ENCODE results near the gene ADAMTSL2. TPM values are rescaled to one million over a fixed set of nuclear protein-coding genes. Genes with fewer than 3 reads are reported as not detected.

The ADAMTSL2 gene
- total RNA-seq, 1 experiment from 2014 or later: 0.87 TPM

DNA sequence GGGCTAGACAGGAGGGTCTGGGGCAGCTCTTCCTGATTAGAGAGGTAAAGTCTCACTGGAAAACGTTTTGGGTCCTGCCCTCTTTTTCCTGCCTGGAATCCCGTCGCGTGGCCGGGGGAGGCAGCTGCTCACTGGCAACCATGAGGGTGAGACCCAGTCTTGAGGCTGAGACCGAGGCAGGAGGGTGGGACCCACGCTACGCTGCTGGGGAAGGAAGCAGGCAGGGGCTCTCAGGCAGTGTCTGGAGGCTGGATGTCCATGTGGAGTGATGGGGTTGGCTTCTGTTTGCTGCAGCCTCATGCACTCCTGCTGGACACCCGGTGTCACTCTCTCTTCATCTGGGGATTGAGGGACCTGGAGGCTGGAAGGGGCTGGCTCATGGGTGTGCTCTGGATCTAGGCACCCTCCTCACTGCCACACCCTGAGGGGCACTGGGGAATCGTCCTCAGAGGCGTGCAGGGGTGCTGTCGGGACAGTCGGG lies 44.3 kb upstream of the ADAMTSL2 start:
- H3K9me3 Mint-ChIP-seq: no peaks in the 10 kb centered on the region
- CTCF ChIA-PET: no interaction called here
- no peak for ATAC-seq
- H3K27me3 Mint-ChIP-seq (ENCODE audit: low read depth): no peaks in the 10 kb centered on the region
- POLR2A ChIA-PET: no interaction called here
- H3K4me3 Mint-ChIP-seq: no peak overlapping the region
- H3K36me3 Mint-ChIP-seq: no peaks in the 10 kb centered on the region
- DNase-seq (ENCODE audit: low spot score): no peak
- TF ChIP-seq ZNF416 (CRISPR knock-in tag; IDR thresholded peaks at IDR 0.05): no peak
- no peak for TF ChIP-seq NR1H2 (CRISPR knock-in tag; IDR thresholded peaks at IDR 0.05)
- TF ChIP-seq, protein P1, sequence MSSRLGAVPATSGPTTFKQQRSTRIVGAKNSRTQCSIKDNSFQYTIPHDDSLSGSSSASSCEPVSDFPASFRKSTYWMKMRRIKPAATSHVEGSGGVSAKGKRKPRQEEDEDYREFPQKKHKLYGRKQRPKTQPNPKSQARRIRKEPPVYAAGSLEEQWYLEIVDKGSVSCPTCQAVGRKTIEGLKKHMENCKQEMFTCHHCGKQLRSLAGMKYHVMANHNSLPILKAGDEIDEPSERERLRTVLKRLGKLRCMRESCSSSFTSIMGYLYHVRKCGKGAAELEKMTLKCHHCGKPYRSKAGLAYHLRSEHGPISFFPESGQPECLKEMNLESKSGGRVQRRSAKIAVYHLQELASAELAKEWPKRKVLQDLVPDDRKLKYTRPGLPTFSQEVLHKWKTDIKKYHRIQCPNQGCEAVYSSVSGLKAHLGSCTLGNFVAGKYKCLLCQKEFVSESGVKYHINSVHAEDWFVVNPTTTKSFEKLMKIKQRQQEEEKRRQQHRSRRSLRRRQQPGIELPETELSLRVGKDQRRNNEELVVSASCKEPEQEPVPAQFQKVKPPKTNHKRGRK (CRISPR knock-in tag; IDR thresholded peaks at IDR 0.05; ENCODE audit: borderline replicate concordance): no peak
- TF ChIP-seq, protein P2, sequence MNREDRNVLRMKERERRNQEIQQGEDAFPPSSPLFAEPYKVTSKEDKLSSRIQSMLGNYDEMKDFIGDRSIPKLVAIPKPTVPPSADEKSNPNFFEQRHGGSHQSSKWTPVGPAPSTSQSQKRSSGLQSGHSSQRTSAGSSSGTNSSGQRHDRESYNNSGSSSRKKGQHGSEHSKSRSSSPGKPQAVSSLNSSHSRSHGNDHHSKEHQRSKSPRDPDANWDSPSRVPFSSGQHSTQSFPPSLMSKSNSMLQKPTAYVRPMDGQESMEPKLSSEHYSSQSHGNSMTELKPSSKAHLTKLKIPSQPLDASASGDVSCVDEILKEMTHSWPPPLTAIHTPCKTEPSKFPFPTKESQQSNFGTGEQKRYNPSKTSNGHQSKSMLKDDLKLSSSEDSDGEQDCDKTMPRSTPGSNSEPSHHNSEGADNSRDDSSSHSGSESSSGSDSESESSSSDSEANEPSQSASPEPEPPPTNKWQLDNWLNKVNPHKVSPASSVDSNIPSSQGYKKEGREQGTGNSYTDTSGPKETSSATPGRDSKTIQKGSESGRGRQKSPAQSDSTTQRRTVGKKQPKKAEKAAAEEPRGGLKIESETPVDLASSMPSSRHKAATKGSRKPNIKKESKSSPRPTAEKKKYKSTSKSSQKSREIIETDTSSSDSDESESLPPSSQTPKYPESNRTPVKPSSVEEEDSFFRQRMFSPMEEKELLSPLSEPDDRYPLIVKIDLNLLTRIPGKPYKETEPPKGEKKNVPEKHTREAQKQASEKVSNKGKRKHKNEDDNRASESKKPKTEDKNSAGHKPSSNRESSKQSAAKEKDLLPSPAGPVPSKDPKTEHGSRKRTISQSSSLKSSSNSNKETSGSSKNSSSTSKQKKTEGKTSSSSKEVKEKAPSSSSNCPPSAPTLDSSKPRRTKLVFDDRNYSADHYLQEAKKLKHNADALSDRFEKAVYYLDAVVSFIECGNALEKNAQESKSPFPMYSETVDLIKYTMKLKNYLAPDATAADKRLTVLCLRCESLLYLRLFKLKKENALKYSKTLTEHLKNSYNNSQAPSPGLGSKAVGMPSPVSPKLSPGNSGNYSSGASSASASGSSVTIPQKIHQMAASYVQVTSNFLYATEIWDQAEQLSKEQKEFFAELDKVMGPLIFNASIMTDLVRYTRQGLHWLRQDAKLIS (CRISPR knock-in tag; IDR thresholded peaks at IDR 0.05; ENCODE audit: borderline replicate concordance): no peak
- TF ChIP-seq, protein P3, sequence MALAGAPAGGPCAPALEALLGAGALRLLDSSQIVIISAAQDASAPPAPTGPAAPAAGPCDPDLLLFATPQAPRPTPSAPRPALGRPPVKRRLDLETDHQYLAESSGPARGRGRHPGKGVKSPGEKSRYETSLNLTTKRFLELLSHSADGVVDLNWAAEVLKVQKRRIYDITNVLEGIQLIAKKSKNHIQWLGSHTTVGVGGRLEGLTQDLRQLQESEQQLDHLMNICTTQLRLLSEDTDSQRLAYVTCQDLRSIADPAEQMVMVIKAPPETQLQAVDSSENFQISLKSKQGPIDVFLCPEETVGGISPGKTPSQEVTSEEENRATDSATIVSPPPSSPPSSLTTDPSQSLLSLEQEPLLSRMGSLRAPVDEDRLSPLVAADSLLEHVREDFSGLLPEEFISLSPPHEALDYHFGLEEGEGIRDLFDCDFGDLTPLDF (CRISPR knock-in tag; IDR thresholded peaks at IDR 0.05): no peak
- TF ChIP-seq CREM (CRISPR knock-in tag; IDR thresholded peaks at IDR 0.05): no peak
- no peak for TF ChIP-seq RELA (CRISPR knock-in tag; IDR thresholded peaks at IDR 0.05; ENCODE audit: borderline replicate concordance)
- TF ChIP-seq JUN (CRISPR knock-in tag; IDR thresholded peaks at IDR 0.05): no peak
- no peak for TF ChIP-seq TP53 (CRISPR knock-in tag; IDR thresholded peaks at IDR 0.05)
- TF ChIP-seq, protein P4, sequence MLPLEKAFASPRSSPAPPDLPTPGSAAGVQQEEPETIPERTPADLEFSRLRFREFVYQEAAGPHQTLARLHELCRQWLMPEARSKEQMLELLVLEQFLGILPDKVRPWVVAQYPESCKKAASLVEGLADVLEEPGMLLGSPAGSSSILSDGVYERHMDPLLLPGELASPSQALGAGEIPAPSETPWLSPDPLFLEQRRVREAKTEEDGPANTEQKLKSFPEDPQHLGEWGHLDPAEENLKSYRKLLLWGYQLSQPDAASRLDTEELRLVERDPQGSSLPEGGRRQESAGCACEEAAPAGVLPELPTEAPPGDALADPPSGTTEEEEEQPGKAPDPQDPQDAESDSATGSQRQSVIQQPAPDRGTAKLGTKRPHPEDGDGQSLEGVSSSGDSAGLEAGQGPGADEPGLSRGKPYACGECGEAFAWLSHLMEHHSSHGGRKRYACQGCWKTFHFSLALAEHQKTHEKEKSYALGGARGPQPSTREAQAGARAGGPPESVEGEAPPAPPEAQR (CRISPR knock-in tag; IDR thresholded peaks at IDR 0.05): no peak
- no peak for TF ChIP-seq ZNF232 (CRISPR knock-in tag; IDR thresholded peaks at IDR 0.05)
- TF ChIP-seq ATF1 (CRISPR knock-in tag; IDR thresholded peaks at IDR 0.05): no peak
- TF ChIP-seq, protein P5, sequence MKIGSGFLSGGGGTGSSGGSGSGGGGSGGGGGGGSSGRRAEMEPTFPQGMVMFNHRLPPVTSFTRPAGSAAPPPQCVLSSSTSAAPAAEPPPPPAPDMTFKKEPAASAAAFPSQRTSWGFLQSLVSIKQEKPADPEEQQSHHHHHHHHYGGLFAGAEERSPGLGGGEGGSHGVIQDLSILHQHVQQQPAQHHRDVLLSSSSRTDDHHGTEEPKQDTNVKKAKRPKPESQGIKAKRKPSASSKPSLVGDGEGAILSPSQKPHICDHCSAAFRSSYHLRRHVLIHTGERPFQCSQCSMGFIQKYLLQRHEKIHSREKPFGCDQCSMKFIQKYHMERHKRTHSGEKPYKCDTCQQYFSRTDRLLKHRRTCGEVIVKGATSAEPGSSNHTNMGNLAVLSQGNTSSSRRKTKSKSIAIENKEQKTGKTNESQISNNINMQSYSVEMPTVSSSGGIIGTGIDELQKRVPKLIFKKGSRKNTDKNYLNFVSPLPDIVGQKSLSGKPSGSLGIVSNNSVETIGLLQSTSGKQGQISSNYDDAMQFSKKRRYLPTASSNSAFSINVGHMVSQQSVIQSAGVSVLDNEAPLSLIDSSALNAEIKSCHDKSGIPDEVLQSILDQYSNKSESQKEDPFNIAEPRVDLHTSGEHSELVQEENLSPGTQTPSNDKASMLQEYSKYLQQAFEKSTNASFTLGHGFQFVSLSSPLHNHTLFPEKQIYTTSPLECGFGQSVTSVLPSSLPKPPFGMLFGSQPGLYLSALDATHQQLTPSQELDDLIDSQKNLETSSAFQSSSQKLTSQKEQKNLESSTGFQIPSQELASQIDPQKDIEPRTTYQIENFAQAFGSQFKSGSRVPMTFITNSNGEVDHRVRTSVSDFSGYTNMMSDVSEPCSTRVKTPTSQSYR (CRISPR knock-in tag; IDR thresholded peaks at IDR 0.05): no peak
- TF ChIP-seq, protein P6, sequence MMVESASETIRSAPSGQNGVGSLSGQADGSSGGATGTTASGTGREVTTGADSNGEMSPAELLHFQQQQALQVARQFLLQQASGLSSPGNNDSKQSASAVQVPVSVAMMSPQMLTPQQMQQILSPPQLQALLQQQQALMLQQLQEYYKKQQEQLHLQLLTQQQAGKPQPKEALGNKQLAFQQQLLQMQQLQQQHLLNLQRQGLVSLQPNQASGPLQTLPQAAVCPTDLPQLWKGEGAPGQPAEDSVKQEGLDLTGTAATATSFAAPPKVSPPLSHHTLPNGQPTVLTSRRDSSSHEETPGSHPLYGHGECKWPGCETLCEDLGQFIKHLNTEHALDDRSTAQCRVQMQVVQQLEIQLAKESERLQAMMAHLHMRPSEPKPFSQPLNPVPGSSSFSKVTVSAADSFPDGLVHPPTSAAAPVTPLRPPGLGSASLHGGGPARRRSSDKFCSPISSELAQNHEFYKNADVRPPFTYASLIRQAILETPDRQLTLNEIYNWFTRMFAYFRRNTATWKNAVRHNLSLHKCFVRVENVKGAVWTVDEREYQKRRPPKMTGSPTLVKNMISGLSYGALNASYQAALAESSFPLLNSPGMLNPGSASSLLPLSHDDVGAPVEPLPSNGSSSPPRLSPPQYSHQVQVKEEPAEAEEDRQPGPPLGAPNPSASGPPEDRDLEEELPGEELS (CRISPR knock-in tag; IDR thresholded peaks at IDR 0.05): no peak
- no peaks in the 10 kb centered on the region for H3K4me1 Mint-ChIP-seq
- H3K27ac Mint-ChIP-seq: no peak overlapping the region
